SK-N-SH treated with all-trans-retinoic acid at 6 μM for 48 hours (cell line): Measurements from ENCODE around the gene CDC5L.
A peak's percentile ranks its signal among the peaks of the same experiment; 100 is the strongest.

ENCODE experiments used
- ATAC-seq: fragments of 200-7000 bp; cut with Tn5 transposase; 3 replicates; pipeline ENCODE4 v1.9.1; 2020; ENCODE audit warnings: mild to moderate bottlenecking, moderate library complexity
- ARNTL ChIP-seq: fragments of 450-650 bp; formaldehyde crosslinking; IDR thresholded peaks from 2 replicates; pipeline ENCODE4 v1.5.0; 2020; ENCODE audit warnings: low read depth, mild to moderate bottlenecking, moderate library complexity, borderline replicate concordance
- BACH2 ChIP-seq: fragments of 250-450 bp; sonication (Bioruptor Pico); IDR thresholded peaks from 2 replicates; pipeline ENCODE4 v1.9.0; 2021; ENCODE audit warnings: mild to moderate bottlenecking, borderline replicate concordance
- CSDC2 ChIP-seq: fragments of 250-450 bp; sonication (Bioruptor Pico); IDR thresholded peaks from 2 replicates; pipeline ENCODE4 v1.5.0; 2020; ENCODE audit warnings: mild to moderate bottlenecking, moderate library complexity
- ESRRG ChIP-seq: fragments of 250-450 bp; sonication (Bioruptor Pico); IDR thresholded peaks from 2 replicates; pipeline ENCODE4 v1.6.1; 2021; ENCODE audit warnings: mild to moderate bottlenecking
- GLIS3 ChIP-seq: fragments of 250-450 bp; sonication (Bioruptor Pico); IDR thresholded peaks from 2 replicates; pipeline ENCODE4 v1.5.0; 2020; ENCODE audit warnings: mild to moderate bottlenecking, moderate library complexity
- PATZ1 ChIP-seq: fragments of 250-450 bp; sonication (Bioruptor Pico); IDR thresholded peaks from 2 replicates; pipeline ENCODE4 v1.8.0; 2020; ENCODE audit warnings: mild to moderate bottlenecking, moderate library complexity, borderline replicate concordance
- POU6F1 ChIP-seq: fragments of 250-450 bp; sonication (Bioruptor Pico); IDR thresholded peaks from 2 replicates; pipeline ENCODE4 v1.8.0; 2021; ENCODE audit warnings: low read depth, mild to moderate bottlenecking, moderate library complexity, borderline replicate concordance
- PPARA ChIP-seq: fragments of 250-450 bp; sonication (Bioruptor Pico); IDR thresholded peaks from 2 replicates; pipeline ENCODE4 v1.5.0; 2020; ENCODE audit warnings: mild to moderate bottlenecking, borderline replicate concordance
- RARB ChIP-seq: fragments of 250-450 bp; sonication (Bioruptor Pico); IDR thresholded peaks from 2 replicates; pipeline ENCODE4 v1.8.0; 2021; ENCODE audit warnings: mild to moderate bottlenecking, moderate library complexity
- SNAI2 ChIP-seq: fragments of 250-450 bp; sonication (Bioruptor Pico); IDR thresholded peaks from 2 replicates; pipeline ENCODE4 v1.5.0; 2020; ENCODE audit warnings: mild to moderate bottlenecking, moderate library complexity
- TCF4 ChIP-seq: fragments of 250-450 bp; sonication (Bioruptor Pico); IDR thresholded peaks from 2 replicates; pipeline ENCODE4 v1.8.0; 2021; ENCODE audit warnings: mild to moderate bottlenecking, moderate library complexity, borderline replicate concordance
- TOX ChIP-seq: fragments of 250-450 bp; sonication (Bioruptor Pico); IDR thresholded peaks from 2 replicates; pipeline ENCODE4 v1.8.0; 2021; ENCODE audit warnings: mild to moderate bottlenecking, moderate library complexity, borderline replicate concordance
- ZC3H10 ChIP-seq: fragments of 250-450 bp; sonication (Bioruptor Pico); IDR thresholded peaks from 2 replicates; pipeline ENCODE4 v1.5.1; 2021; ENCODE audit warnings: mild to moderate bottlenecking, moderate library complexity
- ZFP3 ChIP-seq: fragments of 250-450 bp; sonication (Bioruptor Pico); IDR thresholded peaks from 2 replicates; pipeline ENCODE4 v1.5.0; 2020; ENCODE audit warnings: mild to moderate bottlenecking, moderate library complexity
- ZFP30 ChIP-seq: fragments of 450-650 bp; formaldehyde crosslinking; IDR thresholded peaks from 2 replicates; pipeline ENCODE4 v1.5.0; 2022; ENCODE audit warnings: mild to moderate bottlenecking, moderate library complexity
- ZNF565 ChIP-seq: fragments of 450-650 bp; formaldehyde crosslinking; conservative IDR thresholded peaks from 2 replicates; pipeline ENCODE4 v1.5.0; 2020; ENCODE audit warnings: low read depth, mild to moderate bottlenecking, moderate library complexity
- ZNF70 ChIP-seq: fragments of 450-650 bp; formaldehyde crosslinking; IDR thresholded peaks from 2 replicates; pipeline ENCODE4 v1.5.0; 2020; ENCODE audit warnings: mild to moderate bottlenecking, moderate library complexity
- ZNF8 ChIP-seq: fragments of 450-650 bp; formaldehyde crosslinking; IDR thresholded peaks from 2 replicates; pipeline ENCODE4 v1.5.0; 2020; ENCODE audit warnings: mild to moderate bottlenecking, moderate library complexity
- TF ChIP-seq, protein P1 (sequence below): fragments of 250-450 bp; sonication (Bioruptor Pico); IDR thresholded peaks from 2 replicates; pipeline ENCODE4 v1.5.1; 2021; ENCODE audit warnings: mild to moderate bottlenecking, moderate library complexity
- TF ChIP-seq, protein P2 (sequence below): fragments of 250-450 bp; sonication (Bioruptor Pico); IDR thresholded peaks from 2 replicates; pipeline ENCODE4 v1.5.1; 2020; ENCODE audit warnings: low read depth, mild to moderate bottlenecking, moderate library complexity

CDC5L gene

DNA sequence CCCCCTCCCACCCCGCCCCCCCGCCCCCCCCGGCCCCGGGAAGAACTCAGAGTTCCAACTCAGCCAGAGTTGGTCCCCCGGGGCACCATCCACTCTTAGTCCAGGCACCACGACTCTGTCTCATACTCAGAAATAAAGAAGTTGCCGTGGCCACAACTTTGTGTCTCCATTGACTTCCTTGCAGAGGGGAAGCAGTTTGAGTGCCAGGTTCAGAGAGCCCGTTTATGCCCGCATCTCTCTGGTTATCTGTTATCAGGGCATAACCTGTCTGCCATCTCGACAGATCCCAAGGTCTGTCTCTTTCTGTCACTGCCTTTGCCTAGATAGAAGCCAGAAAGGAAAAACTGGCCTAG, 605 bp downstream of the CDC5L start:
- TF ChIP-seq RARB (CRISPR knock-in tag) (no peak), PPARA (CRISPR knock-in tag) (no peak), POU6F1 (CRISPR knock-in tag) (no peak), ZFP30 (no peak), TOX (CRISPR knock-in tag) (no peak), ZNF8 (no peak), ARNTL (CRISPR knock-in tag) (no peak), BACH2 (CRISPR knock-in tag) (no peak)
- ATAC-seq, result peak; percentile 29

DNA sequence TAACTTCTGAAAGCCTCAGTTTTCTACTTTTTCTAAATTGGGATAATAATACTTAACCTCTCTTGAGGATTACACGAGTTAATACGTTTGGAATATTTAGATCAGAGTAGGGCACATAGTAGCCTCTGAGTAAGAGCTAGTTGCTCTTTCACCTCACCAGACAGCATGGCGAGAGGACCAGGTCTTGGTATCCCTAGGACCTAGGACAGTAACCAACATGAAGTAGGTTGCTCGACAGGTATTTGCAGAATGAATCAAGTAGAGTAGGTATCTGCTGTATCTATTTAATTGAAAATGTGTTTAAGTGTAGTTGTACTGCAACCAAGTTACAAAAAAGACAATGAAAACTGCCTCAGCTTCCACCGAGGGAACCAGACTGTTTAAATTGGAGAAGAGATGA, 1.4 kb downstream of the CDC5L start:
- ATAC-seq, result no peak
- TF ChIP-seq SNAI2 (CRISPR knock-in tag) (no peak), ESRRG (CRISPR knock-in tag) (no peak), TCF4 (CRISPR knock-in tag) (no peak), ZFP30 (no peak), PATZ1 (CRISPR knock-in tag) (no peak), ZC3H10 (CRISPR knock-in tag) (no peak), ARNTL (CRISPR knock-in tag) (no peak), CSDC2 (CRISPR knock-in tag) (no peak), GLIS3 (no peak), ZNF8 (no peak), PPARA (CRISPR knock-in tag) (no peak), ZNF70 (CRISPR knock-in tag) (no peak), ZNF565 (no peak), BACH2 (CRISPR knock-in tag) (no peak), RARB (CRISPR knock-in tag) (no peak)
- TF ChIP-seq, protein P1, sequence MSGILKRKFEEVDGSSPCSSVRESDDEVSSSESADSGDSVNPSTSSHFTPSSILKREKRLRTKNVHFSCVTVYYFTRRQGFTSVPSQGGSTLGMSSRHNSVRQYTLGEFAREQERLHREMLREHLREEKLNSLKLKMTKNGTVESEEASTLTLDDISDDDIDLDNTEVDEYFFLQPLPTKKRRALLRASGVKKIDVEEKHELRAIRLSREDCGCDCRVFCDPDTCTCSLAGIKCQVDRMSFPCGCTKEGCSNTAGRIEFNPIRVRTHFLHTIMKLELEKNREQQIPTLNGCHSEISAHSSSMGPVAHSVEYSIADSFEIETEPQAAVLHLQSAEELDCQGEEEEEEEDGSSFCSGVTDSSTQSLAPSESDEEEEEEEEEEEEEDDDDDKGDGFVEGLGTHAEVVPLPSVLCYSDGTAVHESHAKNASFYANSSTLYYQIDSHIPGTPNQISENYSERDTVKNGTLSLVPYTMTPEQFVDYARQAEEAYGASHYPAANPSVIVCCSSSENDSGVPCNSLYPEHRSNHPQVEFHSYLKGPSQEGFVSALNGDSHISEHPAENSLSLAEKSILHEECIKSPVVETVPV (CRISPR knock-in tag), result no peak

DNA sequence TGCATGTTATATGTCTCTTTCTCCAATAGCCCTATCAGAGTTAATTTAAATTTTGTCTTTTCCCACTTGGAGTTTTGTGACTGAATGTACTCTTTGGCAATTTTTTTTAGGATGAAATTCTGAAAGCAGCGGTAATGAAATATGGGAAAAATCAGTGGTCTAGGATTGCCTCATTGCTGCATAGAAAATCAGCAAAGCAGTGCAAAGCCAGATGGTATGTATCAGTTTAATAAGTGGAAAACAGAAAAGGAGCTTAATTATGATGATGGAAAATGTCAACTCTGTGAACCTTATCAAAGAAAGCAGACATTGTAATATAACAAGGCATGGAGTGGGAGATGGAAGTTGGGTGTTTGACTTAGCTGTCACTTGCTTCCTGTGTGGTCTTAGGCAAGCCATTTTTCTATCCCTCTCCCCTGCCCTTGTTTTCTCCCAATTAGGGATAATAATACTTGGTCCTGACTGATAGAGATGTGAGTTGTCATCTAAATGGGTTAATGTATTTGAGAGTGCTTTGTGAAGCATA, 2.7 kb downstream of the CDC5L start:
- no peak for TF ChIP-seq ESRRG (CRISPR knock-in tag)
- TF ChIP-seq ZFP30, result no peak
- TF ChIP-seq TOX (CRISPR knock-in tag), result no peak
- TF ChIP-seq, protein P1 (CRISPR knock-in tag), result no peak
- TF ChIP-seq BACH2 (CRISPR knock-in tag), result no peak
- no peak for TF ChIP-seq ARNTL (CRISPR knock-in tag)
- TF ChIP-seq GLIS3, result no peak
- TF ChIP-seq POU6F1 (CRISPR knock-in tag), result no peak
- no peak for TF ChIP-seq ZNF565
- no peak for TF ChIP-seq CSDC2 (CRISPR knock-in tag)
- TF ChIP-seq, protein P2, sequence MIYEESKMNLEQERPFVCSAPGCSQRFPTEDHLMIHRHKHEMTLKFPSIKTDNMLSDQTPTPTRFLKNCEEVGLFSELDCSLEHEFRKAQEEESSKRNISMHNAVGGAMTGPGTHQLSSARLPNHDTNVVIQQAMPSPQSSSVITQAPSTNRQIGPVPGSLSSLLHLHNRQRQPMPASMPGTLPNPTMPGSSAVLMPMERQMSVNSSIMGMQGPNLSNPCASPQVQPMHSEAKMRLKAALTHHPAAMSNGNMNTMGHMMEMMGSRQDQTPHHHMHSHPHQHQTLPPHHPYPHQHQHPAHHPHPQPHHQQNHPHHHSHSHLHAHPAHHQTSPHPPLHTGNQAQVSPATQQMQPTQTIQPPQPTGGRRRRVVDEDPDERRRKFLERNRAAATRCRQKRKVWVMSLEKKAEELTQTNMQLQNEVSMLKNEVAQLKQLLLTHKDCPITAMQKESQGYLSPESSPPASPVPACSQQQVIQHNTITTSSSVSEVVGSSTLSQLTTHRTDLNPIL (CRISPR knock-in tag), result no peak
- no peak for TF ChIP-seq SNAI2 (CRISPR knock-in tag)
- no peak for TF ChIP-seq PATZ1 (CRISPR knock-in tag)
- no peak for TF ChIP-seq PPARA (CRISPR knock-in tag)
- no peak for TF ChIP-seq ZFP3
- no peak for ATAC-seq
